ENCODE results near the gene TSPOAP1. TPM values are rescaled to one million over a fixed set of nuclear protein-coding genes. Genes with fewer than 3 reads are reported as not detected.

TSPOAP1 gene
- total RNA-seq, 4 donors from 2014 or later, result 2.9 to 16.0 (median 3.3) TPM

DNA sequence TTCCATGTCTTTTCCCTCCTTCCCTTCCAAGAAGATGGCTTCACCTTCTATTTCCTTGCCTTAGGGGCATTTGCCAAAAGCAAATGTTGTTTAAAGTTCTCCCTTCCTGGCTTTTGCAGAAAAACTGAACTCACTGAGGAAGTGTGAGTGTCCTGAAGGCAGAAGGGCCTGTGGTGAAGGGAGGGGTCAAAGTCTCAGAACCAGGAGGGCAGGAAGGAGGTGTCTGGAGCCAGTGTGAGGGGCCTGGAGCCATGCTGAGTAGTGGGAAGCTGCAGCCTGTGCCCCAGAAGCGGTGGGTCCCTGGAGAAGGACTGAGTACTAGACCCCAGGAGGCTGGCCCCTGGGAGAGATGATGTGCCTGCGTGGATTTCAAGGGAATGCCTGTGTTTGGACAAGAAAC is 47.2 kb upstream of the TSPOAP1 start:
- 79 to 92% methylated on average over 2 of the region's 2 CpGs for WGBS, 2 donors
- intact Hi-C loops (cut with DNase I), result no loop called here

DNA sequence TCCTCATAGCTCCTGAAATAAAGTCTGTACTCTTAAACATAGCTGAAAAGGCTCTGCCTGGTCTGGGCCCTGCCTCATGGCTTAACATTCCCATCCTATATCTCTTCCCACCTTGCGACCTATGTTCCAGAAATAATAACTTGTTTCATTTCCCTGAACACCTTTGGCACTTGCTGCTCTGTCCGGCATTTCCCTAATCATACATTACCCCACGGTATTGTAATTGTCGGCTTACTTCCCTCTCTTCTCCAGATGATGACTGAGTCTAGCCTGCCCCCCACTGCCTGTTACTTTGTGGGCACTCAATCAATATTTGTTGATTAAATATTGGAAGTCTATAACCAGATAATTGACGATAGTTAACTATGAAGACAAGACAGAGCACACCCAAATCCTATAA is 46.7 kb upstream of the TSPOAP1 start:
- TF ChIP-seq POLR2A (IDR thresholded peaks at IDR 0.05), result no peak
- TF ChIP-seq, protein P1, sequence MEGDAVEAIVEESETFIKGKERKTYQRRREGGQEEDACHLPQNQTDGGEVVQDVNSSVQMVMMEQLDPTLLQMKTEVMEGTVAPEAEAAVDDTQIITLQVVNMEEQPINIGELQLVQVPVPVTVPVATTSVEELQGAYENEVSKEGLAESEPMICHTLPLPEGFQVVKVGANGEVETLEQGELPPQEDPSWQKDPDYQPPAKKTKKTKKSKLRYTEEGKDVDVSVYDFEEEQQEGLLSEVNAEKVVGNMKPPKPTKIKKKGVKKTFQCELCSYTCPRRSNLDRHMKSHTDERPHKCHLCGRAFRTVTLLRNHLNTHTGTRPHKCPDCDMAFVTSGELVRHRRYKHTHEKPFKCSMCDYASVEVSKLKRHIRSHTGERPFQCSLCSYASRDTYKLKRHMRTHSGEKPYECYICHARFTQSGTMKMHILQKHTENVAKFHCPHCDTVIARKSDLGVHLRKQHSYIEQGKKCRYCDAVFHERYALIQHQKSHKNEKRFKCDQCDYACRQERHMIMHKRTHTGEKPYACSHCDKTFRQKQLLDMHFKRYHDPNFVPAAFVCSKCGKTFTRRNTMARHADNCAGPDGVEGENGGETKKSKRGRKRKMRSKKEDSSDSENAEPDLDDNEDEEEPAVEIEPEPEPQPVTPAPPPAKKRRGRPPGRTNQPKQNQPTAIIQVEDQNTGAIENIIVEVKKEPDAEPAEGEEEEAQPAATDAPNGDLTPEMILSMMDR (IDR thresholded peaks at IDR 0.05), result no peak
- no peaks in the 10 kb centered on the region for H3K9me3 ChIP-seq
- peaks cover 3 to 40% (median 4%) of the 10 kb centered on the region in 3 donors for H3K4me1 ChIP-seq
- H3K27me3 ChIP-seq, result no peaks in the 10 kb centered on the region
- H3K27ac ChIP-seq, result no peak overlapping the region
- intact Hi-C loops (cut with DNase I), result no loop called here
- 83 to 84% methylated on average over 5 of the region's 5 CpGs for WGBS, 2 donors
- no peak overlapping the region for H3K4me3 ChIP-seq
- no peak for DNase-seq
- peaks cover 0 to 18% (median 0%) of the 10 kb centered on the region in 3 donors for H3K36me3 ChIP-seq

More for the DNA sequence above, 47.2 kb upstream of the TSPOAP1 start:
- no peak for DNase-seq
- peaks cover 0 to 13% (median 0%) of the 10 kb centered on the region in 3 donors for H3K36me3 ChIP-seq
- no peaks in the 10 kb centered on the region for H3K9me3 ChIP-seq
- peaks cover 3 to 37% (median 4%) of the 10 kb centered on the region in 3 donors for H3K4me1 ChIP-seq
- no peak overlapping the region for H3K27ac ChIP-seq
- H3K27me3 ChIP-seq, result no peaks in the 10 kb centered on the region
- H3K4me3 ChIP-seq, result no peak overlapping the region
- TF ChIP-seq, protein P1 (IDR thresholded peaks at IDR 0.05), result no peak
- no peak for TF ChIP-seq POLR2A (IDR thresholded peaks at IDR 0.05)

DNA sequence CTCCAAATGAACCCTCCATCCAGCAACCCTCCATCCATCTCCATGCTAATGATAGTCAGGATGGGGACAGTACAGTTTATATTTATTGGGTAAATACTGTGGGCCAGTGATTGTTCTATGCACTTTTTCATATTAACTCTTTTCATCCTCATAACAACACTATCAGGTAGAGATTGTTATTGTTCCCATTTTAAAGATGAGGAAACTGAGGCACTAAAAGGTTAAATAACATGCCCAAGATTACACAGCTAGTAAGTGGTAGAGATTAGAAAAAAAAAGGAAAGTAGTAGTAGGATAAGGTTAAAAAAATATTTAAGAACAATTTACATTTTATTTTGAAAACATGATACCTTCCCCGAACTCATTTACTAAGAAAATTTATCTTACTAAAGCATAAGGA is 45.3 kb upstream of the TSPOAP1 start:
- Histone ChIP-seq H3K9me3 (no peaks in the 10 kb centered on the region), H3K4me3 (no peak overlapping the region), H3K4me1 (peaks cover 3 to 53% (median 8%) of the 10 kb centered on the region in 3 donors), H3K27me3 (no peaks in the 10 kb centered on the region), H3K27ac (no peak overlapping the region), H3K36me3 (peaks cover 0 to 18% (median 0%) of the 10 kb centered on the region in 3 donors)
- no peak for TF ChIP-seq POLR2A (IDR thresholded peaks at IDR 0.05)
- TF ChIP-seq, protein P1 (IDR thresholded peaks at IDR 0.05), result no peak
- intact Hi-C loops (cut with DNase I), result no loop called here
- WGBS, 2 donors, result 97 to 100% methylated on average over 1 of the region's 1 CpG
- no peak for DNase-seq

DNA sequence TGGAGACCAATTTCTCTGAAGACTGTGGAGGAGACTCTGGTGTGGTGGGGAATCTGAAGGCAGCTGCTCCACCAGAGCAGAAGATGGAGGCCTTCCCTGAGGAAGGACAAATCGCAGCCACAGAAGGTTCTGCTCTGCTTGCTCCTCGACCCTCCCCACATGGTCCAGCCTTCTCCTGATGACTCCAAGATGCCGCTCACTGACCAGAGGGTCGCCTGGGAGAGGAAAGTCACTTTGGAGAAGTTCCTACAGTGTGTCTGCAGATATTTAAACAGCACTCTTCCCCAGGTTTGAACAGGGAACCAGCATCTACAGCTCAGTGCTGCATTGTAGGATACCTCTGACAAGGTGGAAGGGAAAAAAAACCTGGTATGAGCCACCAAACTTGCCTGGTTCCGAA is 44.4 kb upstream of the TSPOAP1 start:
- no peak overlapping the region for H3K27ac ChIP-seq
- no peaks in the 10 kb centered on the region for H3K9me3 ChIP-seq
- no peak overlapping the region for H3K4me3 ChIP-seq
- intact Hi-C loops (cut with DNase I), result no loop called here
- TF ChIP-seq, protein P1 (IDR thresholded peaks at IDR 0.05), result no peak
- TF ChIP-seq POLR2A (IDR thresholded peaks at IDR 0.05), result no peak
- H3K36me3 ChIP-seq, result peaks cover 0 to 18% (median 0%) of the 10 kb centered on the region in 3 donors
- no peaks in the 10 kb centered on the region for H3K27me3 ChIP-seq
- no peak for DNase-seq
- WGBS, 2 donors, result 84 to 86% methylated on average over 5 of the region's 5 CpGs
- peaks cover 3 to 60% (median 8%) of the 10 kb centered on the region in 3 donors for H3K4me1 ChIP-seq

DNA sequence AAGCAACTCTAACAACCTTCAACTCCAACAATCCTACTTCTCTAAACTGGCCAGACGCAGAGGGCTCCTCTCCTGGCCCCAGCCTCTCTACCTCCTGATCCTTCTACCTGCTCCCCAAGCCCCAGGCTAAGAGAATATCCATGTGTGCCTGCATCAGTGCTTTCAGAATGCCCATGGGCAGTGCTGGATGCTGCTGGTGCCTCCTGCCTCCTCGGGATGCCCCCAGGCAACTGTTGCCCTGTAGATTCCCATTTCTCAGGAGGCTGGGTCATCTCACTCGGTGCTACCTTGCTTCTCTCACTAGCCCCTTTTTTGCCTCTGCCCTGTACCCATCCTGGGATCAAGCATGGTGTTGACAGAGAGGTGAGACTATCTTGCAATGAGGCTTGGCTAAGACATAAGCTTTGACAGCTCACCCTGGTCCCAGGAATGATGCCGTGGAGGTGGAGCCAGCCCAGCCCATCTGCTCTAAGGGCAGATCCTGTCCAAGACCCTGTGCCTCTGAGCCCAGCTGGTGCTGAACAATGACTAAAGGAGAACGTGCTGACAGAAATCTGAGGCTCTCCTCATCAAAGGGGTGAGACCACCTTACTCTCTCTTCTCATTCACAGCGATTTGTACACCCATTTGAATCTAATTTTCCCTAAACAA is 42.8 kb upstream of the TSPOAP1 start:
- 68 to 84% methylated on average over 5 of the region's 6 CpGs for WGBS, 2 donors
- Histone ChIP-seq H3K9me3 (no peaks in the 10 kb centered on the region), H3K27ac (no peak overlapping the region), H3K36me3 (peaks cover 0 to 18% (median 0%) of the 10 kb centered on the region in 3 donors), H3K27me3 (no peaks in the 10 kb centered on the region), H3K4me1 (peaks cover 2 to 60% (median 6%) of the 10 kb centered on the region in 3 donors), H3K4me3 (no peak overlapping the region)
- DNase-seq, result no peak
- intact Hi-C loops (cut with DNase I), result no loop called here
- TF ChIP-seq POLR2A (IDR thresholded peaks at IDR 0.05), result no peak
- TF ChIP-seq, protein P1 (IDR thresholded peaks at IDR 0.05), result no peak
